Measurements from ENCODE around the gene EXOC6B.

GRCh38 chr2:72173640-72174321, 652.1 kb downstream of the EXOC6B start:
- TF ChIP-seq CTCF (IDR thresholded peaks at IDR 0.05) (no peak), ZFX (IDR thresholded peaks at IDR 0.05; ENCODE audit: borderline replicate concordance) (no peak)
